AG09309 (cell line): ENCODE measurements around the gene FOXP4.

Source experiments
- DNase-seq: peaks from one replicate; pipeline ENCODE4 v3.0.0-alpha.2; 2010; ENCODE audit warnings: low read depth
- H3K4me3 ChIP-seq: 2 replicates; pipeline ENCODE4 v1.5.1; 2011; ENCODE audit warnings: mild to moderate bottlenecking, low read depth, low read length, moderate library complexity; ENCODE audit not compliant: control insufficient read depth
- TF ChIP-seq, protein P1 (sequence below): IDR thresholded peaks from 2 replicates; pipeline ENCODE4 v1.5.1; 2011; ENCODE audit warnings: mild to moderate bottlenecking, low read depth, low read length, inconsistent platforms; ENCODE audit not compliant: insufficient read depth, control insufficient read depth; ENCODE audit errors: missing control alignments

The FOXP4 gene

DNA sequence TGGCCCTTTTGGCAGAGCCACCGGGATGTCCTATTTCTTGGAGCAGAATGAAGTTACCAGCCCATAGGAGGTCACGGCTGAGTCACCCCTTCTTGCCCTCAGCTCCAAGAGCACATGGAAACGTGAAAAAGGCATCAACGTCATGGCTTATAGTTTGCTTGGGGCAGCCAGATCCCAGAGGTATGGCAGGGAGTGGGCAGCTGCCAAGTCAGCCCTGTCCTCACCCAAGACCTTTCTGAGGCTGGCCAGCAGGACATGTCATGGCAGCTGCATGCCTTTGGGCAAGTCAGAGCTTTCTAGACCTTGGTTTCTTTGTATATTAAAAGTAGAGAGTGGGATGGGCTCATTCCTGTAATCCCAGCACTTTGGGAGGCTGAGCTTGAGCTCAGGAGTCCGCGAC lies 83.9 kb downstream of the FOXP4 start:
- DNase-seq, result no peak
- TF ChIP-seq, protein P1, sequence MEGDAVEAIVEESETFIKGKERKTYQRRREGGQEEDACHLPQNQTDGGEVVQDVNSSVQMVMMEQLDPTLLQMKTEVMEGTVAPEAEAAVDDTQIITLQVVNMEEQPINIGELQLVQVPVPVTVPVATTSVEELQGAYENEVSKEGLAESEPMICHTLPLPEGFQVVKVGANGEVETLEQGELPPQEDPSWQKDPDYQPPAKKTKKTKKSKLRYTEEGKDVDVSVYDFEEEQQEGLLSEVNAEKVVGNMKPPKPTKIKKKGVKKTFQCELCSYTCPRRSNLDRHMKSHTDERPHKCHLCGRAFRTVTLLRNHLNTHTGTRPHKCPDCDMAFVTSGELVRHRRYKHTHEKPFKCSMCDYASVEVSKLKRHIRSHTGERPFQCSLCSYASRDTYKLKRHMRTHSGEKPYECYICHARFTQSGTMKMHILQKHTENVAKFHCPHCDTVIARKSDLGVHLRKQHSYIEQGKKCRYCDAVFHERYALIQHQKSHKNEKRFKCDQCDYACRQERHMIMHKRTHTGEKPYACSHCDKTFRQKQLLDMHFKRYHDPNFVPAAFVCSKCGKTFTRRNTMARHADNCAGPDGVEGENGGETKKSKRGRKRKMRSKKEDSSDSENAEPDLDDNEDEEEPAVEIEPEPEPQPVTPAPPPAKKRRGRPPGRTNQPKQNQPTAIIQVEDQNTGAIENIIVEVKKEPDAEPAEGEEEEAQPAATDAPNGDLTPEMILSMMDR, result no peak
- H3K4me3 ChIP-seq, result no peak overlapping the region

DNA sequence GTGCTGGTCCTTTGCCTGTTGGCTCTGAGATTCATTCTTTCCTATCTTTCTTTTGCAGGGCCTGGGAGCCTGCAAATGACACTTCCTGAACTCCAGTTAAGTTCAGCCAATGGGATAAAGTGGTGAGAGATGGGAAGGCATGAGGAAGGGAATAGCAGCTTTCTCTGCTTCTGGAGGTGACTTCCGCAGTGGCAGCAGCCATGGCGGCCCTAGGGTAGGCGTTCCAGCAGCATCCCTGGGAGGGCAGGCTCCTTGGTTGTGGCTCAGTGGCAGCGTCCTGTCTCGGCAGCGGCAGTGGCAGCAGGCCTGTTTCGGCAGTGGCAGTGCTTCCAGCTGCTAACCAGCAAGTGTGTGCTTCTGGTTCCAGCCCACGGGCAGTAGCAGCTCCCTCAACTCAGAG lies 84.8 kb downstream of the FOXP4 start:
- DNase-seq, result no peak
- TF ChIP-seq, protein P1, result no peak
- no peak overlapping the region for H3K4me3 ChIP-seq

DNA sequence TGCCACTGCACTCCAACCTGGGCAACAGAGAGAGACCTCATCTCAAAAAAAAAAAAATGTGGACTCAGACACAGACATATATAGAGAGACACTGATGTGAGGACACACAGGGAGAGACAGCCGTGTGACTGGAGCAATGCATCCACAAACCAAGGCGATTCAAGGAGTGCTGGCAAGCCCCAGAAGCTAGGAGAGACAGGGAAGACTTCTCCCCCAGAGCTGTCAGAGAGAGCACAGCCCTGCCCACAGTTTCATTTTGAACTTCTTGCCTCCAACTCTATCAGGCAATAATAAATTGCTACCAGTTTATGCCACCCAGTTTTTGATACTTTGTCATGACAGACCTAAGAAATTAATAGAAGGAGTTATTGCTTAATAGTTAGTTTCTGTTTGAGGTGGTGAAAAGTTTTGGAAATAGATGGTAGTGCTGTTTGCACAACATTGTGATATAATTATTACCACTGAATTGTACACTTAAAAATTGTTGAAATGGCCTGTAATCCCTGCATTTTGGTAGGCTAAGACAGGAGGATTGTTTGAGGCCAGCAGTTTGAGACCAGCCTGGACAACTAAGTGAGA lies 87.0 kb downstream of the FOXP4 start:
- TF ChIP-seq, protein P1, result no peak
- no peak for DNase-seq
- no peak overlapping the region for H3K4me3 ChIP-seq

DNA sequence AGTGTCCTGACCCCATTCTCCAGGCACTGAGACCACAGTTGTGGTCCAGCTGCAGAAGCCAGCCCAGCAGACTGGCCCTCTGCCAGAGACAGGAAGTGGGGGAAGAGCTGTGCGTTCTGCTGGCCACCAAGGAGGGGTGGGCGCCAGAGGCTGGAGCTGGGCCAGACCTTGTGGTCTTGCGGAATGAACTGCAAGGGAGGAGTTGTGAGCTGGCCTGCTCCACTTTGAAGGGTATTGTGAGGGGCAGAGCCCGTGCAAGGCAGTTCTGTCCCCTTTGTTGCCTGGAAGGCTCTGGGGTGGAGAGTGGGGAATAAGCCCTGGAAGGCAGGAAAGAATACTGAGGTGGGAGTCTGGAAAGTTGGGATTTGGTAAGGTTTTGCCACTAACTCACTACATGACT lies 88.5 kb downstream of the FOXP4 start:
- TF ChIP-seq, protein P1, result no peak
- no peak for DNase-seq

DNA sequence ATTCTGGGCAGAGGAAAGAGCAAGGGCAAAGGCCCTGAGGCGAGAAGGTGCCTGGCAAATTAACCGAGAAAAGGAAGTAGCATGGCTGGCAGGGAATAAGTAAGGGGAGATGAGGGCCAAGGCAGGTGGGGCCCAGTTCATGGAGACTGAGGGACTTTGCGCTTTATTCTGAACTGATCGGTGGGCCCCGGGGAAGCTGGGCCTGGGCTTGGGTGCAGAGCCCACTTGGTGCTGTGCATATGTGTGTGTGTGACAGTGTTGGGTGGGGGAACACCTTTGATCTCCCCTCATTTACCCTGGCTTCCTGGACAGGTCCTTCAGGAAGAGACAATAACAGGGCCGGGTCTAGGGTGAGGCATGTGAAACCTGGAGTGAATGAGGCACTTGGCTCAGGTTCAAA lies 89.2 kb downstream of the FOXP4 start:
- DNase-seq, result no peak
- TF ChIP-seq, protein P1, result no peak
- no peak overlapping the region for H3K4me3 ChIP-seq

More for the DNA sequence above, 88.5 kb downstream of the FOXP4 start:
- H3K4me3 ChIP-seq, result no peak overlapping the region

DNA sequence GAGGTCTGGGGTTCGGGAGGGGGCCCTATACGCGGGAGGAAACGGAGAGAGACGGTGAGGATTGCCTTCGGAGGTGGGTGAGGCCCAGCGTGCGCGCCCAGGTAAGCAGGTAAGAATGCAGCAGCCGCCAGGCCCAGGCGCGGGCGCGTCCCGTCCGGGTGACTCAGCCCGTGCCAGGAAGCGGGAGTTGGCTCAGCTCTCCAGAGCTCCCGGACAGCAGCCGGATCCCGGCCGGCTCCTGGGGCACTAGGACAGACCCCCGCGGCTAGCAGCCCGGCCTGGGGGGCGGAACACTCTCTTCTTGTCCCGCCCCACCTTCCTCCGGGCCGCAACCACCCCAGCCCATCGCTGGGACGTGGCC lies 90.6 kb downstream of the FOXP4 start:
- no peak for DNase-seq
- TF ChIP-seq, protein P1, result no peak
- no peak overlapping the region for H3K4me3 ChIP-seq
